ENCODE results near the gene HYLS1.
"Not testable (repeated sequence)": the region's sequence is repeated elsewhere in the genome, so short reads cannot be mapped to it uniquely, and the experiment has no call there.

The HYLS1 gene

GRCh38 chr11:125903711-125904659 lies 16.5 kb downstream of the HYLS1 start, which contains the start of gene DDX25:
Gene DDX25, plus strand, starts transcription at chr11:125904508. Its CDS starts 10 bp downstream, at chr11:125904518.
- no peak for DNase-seq

DNA sequence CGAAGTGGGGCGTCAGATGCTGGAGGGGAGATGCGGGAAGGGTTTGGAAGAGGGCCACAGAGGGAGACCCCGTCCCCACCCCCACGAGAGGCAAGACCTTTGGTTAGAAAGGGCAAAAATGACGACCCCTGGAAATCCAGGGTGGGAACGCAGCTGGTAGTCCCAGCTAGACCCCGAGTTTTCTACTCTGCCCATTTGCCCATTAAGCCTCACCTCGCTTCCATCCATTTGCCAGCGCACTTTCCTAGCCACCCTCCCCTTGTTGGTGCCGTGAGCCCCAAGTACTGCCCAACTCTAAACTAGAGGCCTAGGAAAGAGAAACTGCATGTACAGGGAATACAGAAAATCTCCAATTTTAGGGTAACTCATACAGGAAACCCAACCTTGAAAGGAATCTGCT lies 17.2 kb downstream of the HYLS1 start:
- no peak for DNase-seq

DNA sequence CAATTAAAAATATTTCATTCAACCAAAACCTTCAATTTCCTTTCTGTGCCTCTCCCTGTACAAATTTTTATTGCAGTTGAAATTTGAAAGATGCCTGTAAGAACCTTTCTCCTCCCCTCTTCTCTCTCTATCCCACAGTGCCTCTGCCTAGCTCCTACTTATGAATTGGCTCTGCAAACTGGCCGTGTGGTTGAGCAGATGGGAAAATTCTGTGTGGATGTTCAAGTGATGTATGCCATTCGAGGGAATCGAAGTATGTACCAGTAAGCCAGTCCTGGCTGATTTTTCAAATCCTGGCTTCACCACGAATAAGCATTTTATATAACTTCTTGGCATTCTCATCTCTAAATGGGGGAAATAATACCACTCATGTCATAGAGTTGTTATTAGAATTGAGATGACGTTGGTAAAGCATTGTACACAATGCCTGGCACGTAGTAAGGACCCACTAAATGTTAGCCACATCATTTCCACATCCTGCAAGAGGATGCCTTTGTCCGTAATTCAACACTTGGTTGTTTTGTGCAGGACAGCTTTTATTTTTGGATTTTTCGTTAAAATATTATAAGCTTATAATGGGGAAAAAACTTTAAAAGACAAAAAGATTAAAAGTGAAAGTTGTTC lies 22.9 kb downstream of the HYLS1 start:
- no peak for DNase-seq

DNA sequence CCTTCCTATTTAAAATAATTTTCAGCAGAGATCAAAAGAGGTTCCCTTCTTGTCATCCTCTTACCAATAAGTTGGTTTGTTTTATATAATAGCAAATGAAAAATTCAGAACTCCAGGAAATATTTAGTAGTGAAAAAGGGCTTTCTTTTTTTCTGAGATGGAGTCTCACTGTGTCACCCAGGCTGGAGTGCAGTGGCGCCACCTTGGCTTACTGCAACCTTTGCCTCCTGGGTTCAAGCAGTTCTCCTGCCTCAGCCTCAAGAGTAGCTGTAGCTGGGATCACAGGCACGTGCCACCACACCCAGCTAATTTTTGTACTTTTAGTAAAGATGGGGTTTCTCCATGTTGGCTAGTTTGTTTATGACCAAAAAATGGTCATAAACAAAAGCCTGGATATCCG lies 27.1 kb downstream of the HYLS1 start:
- not testable (repeated sequence) for DNase-seq

DNA sequence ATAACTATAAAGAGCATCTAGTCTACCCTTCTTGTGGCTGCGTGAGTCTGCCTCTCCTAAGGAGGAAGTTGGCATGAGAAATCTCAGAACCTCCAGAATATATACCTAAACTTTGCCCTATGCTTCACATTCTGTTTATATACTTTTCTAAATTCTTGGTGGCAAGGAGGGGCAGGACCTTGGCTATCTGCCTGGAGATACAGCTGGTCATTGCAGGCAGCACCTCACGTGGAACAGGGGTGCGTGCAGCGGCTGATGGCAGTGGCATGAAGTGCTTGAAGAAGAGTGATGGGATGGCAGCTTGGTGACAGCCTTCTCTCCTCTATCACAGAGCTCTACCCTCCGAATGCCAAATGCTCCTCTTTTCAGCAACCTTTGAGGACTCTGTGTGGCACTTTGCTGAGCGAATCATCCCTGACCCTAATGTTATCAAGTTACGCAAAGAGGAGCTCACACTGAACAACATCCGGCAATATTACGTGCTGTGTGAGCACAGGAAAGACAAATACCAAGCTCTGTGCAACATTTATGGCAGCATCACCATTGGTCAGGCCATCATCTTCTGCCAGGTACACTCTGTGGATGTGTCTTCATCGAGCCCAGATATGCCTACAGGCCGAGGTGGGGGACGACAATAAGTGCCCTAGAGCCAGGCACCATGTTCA lies 29.3 kb downstream of the HYLS1 start:
- DNase-seq = no peak

- no peak for DNase-seq
Observed at GRCh38 chr11:125918140-125918840, 30.8 kb downstream of the HYLS1 start.

GRCh38 chr11:125921042-125921441 lies 33.6 kb downstream of the HYLS1 start:
- no peak for DNase-seq

GRCh38 chr11:125922156-125922555 lies 34.7 kb downstream of the HYLS1 start:
- no peak for DNase-seq

DNA sequence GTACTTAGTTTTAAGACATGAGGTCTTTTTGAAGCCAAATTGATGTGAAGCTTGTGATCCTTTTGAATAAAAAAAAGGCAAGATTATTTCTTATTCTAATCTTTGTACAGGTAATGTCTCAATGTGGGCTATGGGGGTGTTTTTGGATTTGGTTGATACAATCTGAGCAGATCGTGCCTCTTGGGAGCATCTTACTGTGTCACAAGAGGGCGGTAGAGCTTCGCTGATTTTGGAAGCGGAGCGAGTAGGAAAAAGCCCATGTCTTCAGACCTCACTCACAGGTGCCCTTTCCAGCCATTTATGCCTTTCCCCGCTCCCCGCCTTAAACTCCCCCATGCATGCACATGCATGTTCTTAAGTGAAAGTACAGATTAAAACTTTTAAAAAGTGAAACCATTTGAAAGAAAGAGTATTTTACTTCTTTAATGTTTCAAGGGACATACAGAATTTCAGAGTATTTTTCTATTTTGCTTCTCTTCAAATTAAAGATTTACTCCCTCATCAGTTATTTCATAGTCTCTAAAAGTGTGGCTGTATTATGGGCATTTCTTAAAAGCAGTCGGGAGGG lies 35.6 kb downstream of the HYLS1 start:
- DNase-seq = peak; percentile 71

- no peak for DNase-seq
Observed at GRCh38 chr11:125923633-125924032, 36.2 kb downstream of the HYLS1 start.

DNA sequence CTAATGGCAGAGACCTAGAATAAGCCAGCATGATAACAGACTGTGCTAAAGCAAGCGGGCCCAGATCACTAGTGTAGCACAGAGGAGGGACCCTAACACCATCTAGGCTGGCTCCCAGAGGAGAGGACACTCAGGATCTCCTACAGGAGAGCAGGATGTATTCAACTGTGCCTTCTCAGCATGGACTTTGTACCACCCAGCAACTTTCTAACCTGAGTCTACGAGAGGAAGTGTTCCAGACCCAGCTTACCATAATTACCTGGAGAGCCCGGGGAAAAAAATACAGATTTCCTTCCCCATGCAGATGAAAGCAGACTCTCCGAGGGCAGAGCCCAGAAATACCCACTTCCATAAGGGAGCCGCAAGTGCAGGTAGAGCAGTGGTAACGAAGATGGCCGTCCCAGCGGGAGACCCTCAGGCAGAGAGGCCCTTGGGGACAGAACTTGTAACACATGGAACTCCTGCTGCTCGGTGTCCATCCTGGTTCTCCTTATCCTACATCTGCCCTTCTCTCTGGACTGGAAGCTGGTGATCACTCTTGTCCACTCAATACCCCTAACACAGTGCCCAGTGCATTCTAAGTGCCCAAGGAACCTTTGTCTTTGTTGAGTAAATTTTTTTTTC lies 37.0 kb downstream of the HYLS1 start:
- no peak for DNase-seq

DNA sequence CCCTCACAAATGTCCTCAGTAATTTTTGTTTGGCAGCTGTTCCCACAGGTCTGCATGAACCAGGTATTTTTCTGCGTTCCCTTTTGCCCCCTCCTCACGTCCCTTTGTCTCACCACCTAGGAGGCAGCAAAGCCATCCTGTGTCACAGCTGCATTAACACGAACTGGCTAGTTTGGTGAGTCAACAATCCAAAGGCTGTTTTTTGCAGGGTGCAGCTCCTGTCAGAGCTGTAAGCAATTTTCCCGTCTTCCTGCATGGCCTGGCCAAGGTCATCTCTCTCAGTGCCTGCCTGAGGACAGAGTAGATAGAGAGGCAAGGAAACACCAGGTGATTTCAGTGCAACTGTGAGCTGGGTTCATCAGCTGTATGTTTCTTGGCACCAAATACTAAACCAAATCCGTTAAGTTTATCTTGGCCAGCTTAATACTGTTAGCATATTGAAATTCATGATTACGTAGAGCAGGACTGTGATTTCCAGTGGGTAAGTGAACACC lies 37.8 kb downstream of the HYLS1 start:
- no peak for DNase-seq

- no peak for DNase-seq
Observed at GRCh38 chr11:125925804-125926203, 38.3 kb downstream of the HYLS1 start.

GRCh38 chr11:125926682-125927081 lies 39.2 kb downstream of the HYLS1 start:
- no peak for DNase-seq

- no peak for DNase-seq
Observed at GRCh38 chr11:125929445-125930075, 42.1 kb downstream of the HYLS1 start.

GRCh38 chr11:125930076-125930450 lies 42.6 kb downstream of the HYLS1 start:
- DNase-seq = no peak

DNA sequence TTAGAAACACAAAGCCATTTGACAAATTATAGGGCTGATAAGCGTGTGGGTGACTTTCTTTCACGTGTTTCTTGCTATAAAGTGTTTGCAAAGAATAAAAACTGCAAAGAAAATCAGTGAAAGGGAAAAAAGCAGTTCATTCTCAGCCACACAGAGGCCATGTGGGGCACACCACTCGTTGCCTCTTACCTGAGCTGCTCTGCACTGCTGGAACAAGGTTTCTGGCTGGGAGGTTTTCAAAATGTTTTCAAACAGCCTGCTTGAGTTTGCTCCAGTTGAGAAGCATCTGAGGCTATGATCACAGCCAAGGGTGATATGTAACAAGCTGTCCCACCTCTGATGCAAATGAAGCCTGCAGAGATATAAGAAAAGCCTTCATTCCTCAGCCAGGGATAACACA lies 43.6 kb downstream of the HYLS1 start:
- no peak for DNase-seq

GRCh38 chr11:125931668-125932067 lies 44.2 kb downstream of the HYLS1 start:
- DNase-seq = no peak

- DNase-seq = no peak
Observed at GRCh38 chr11:125932301-125932700, 44.8 kb downstream of the HYLS1 start.

DNA sequence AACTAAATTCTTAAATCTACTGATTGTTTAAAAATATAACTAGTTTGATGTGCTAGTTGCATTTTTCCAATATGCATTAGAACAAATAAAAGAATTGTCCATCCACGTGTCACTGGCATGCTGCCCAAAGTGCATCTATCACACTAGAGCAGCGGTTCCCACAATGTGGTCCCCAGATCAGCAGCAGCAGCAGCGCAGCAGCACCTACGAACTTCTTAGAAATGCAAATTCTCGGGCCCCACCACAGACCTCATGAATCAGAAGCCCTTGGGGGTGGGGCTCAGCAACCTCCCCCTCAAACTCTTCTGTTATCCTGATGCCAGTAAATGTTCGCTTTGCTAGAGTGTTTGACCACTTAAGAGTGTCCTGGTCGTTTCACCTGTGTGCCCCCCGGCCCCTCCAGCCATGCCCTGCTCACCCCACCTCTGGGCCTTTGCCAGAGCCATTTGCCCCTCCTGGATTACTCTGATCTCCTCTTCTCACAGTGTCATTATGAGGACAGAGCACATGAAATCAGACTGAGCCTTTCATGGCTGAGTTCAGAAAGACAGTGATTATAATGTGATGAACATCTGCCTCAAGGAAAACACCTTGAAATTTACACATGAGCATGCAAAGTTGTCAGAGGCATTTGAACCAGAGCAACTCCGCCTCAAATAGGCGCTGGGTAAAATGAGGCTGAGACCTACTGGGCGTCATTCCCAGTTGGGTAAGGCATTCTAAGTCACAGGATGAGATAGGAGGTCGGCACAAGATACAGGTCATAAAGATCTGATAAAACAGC lies 45.8 kb downstream of the HYLS1 start:
- no peak for DNase-seq

- no peak for DNase-seq
Observed at GRCh38 chr11:125934473-125934872, 47.0 kb downstream of the HYLS1 start.
